ELF-1 (cell line): ENCODE data around the gene EDRF1.

Source experiments
- DNase-seq: peaks from one replicate; pipeline ENCODE4 v3.0.0-alpha.2; 2016; ENCODE audit warnings: low read depth, low spot score

EDRF1 gene

DNA sequence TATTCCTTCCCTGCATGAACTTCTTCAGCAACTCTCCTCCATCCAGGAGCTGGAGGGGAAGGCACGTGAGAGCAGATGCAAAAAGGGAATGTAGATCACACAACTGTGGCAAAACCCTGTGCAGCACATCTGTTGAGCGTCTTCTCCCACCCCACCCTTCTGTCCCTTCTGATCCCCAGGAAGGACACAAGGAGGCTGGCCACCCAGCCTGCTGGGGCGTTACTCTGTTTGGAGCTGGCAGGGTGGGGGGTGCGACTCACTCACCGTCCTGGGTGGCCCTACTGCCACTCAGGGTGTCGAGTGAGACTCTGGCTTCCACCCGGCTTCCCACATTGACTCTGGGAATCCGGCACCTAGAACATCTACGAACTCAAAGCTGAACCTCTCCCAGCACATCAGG is 66.3 kb downstream of the EDRF1 start:
- DNase-seq = no peak

DNA sequence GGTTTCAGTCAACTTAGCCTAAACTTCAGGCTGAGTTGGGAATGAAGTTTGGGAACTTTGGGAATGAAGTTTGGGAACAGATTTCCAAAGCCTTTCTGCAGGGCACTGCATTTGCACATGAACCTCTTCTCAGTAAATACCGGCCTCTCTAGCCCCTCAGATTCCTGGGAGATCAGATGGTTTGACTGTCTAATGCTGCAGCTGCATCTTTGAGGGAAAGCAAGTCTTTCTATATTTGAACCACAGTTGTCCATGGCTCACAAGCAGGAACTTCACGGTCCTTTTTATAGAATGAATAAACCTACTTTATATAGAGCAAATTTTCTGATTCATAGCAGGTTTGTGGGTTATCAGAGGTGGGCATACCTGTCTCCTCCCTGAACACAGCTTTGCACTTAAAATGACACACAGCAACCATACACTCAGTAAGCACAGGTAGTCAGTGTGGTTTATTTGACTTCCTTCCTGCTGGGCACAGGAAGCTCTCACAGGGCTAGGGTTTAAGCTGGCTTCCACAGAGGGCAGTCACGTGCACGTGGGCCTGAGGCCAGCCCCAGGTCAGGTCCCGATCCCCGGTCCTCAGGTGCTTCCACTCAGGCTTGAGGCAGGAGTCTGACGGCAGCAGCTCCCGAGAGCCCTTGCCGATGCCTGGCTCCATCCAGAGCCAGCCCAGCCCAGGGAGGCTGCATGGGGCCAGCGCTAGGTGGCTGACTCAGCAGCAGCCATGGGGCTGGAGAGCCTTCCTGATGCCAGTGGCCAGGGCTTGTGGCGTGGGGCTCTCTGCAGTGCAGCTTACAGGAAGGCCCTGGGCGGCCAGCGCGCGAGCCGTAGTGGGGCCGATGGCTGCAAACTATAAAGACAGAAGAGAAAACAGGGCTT is 68.9 kb downstream of the EDRF1 start:
- no peak for DNase-seq

DNA sequence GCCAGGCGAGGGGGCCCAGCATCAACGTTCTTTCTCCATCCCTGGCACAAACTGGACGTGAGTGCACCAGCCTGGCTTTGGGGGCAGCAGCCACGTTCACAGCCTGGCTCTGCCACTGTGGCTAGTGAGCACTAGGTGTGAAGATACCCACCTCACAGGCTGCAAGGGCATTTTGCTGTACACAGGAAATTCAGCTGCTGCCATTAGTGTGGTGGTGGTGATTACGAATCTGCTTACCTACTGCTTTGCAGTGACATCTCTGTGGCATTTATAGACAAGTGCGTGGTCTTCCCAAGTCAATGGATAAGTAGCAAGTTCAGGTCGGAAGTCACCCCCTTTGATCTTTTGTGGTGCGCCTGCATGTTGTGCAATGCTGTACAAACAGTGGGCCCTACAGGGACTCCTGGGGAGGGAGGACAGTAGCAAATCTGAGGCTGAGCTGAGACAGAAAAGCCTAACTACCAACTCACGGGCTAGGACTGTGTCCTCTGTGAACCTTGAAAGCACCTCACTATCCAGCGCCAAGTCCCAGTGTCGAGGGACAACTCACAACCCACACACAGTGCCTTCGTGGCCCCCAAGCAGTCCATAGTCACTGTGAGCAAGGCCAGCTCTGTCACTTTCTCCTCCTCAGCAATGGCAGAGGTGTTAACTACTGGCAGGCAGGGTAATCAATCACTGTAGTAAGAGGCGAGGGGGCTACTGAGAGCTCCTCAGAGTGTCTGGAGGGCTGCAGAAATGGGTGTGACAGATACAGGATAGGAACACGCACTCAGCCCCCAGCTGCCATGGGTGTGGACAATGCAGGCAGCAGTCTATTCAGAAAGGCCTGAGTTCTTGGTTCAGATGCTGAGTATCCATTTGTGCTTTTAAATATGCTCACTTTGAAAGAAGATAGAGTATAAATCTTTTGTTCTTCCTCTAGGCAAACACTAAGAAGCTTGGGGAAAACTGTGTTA is 73.1 kb downstream of the EDRF1 start:
- DNase-seq = no peak

DNA sequence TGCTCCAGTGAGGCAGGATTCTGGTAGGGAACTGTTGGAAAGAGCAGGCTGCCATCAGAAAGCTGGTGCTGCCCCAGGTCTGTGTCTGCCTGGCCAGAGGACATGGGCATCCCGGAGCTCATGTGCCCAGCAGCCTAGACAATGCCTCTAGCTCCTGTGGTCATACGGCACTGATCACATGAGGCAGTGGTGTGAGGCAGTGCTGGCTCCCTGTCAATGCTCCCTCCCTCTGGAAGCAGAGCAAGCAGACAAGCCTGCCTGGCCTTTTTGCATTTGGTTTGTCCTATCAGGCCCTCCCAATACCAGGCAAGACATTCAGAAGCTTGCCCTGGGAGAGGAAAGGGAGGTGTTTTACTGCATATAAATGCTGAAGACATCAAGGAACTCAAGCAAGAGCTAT is 75.6 kb downstream of the EDRF1 start:
- DNase-seq = no peak

DNA sequence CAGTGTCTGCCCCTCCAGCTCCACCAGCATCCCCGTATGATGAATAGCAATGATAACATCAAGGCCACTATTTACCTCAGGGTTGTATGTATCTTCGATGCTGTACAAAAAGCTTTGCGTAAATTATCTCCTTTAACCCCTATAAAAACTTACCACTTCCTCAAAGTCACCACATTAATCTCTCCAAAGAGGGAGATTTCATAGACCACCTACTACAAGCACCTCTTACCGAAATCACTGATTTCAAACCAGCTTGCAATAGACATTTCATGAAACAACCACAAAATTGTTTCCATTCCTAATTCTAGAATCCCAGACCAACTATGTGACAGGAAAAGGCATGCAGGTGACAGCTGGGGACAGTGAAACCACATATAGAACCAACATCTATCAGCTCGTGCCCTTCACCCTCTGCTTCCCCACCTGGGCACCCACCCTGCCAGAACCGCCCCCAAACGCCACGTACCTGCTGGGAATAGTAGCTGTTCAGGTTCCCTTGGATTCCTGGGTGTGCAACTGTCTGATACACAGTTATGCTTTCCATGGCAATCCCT is 76.2 kb downstream of the EDRF1 start:
- DNase-seq = no peak

DNA sequence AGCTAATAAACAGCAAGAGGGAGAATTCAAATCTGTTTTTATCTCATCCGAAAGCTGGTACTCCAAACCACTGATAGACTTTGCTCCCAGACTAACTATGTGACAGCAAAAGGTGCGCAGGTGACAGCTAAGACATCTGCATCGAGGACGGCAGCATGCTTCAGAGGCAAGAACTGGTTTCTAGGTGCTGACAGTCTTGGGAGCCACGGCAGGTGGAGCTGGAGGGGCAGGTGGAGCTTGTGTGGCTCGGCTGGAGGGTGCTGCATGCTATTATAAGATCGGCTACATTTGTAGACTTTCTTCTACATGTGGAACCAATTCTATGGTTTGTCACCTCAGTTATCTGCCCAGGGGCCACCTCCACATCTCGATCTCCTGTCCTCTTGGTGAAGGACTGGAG is 77.9 kb downstream of the EDRF1 start:
- no peak for DNase-seq

DNA sequence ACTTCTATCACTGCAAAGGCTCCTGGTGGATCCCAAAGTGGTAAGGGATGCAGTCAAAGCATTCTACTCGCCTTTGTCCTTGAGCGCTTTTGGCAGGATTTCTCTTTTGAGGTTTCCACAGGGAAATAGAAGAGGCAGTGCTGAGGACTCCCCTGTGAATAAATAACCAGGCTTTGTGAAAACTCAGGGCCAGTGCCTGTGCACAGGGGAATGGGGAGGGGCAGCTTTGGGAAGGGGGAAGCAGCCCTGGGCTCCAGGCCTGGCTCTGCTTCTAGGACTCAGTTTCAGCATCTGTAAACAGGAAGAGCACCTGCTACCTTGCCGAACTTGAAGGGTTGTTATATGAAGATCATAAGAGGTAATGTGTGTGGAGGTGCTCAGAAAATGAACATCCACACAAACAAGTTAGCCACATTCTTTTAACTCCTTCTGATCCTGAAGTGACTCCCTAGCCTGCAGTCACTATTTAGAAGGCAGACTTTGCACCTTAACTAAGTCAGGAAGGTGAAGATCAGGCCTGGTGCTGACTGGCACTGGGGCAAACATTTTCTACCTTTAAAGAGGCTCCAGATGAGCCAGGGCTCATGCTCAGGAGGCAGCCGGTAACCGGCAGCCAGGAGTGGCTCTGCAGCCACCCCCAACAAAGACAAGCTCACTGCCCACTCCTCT is 78.6 kb downstream of the EDRF1 start:
- DNase-seq = no peak

DNA sequence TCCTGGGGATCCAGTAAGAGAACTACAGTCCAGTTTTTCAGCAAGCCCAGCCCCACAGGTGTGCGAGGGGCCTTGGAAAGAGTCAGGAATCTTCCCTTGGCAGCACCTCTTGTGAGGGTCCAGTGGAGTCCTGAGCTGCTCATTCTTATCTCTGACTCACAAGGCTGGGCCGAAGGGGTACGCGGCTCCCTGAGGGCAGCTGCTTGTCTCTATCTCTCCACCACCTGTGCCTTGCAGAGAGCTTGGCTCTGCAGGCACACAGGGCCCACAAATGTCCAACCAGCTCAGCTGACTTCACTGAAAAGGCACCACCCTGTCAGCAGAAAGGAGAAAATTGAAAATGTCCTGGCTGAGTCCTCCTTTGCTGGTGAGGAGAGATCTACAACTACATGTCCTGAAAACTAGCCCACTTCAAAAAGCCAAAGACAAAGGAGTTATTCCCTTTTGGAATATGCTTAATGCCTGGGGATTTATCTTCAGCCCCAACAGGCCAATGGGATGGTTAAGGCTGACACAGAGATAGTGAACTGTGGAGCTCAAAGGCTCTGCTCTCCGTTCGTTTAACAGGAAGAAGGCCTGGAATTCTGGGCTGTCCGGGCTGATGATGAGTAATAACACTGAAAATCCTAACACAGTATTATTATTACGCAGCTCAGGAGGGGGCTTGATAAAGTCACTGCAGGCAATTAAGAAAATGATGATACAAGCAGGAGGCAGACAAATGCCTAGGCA is 80.1 kb downstream of the EDRF1 start:
- DNase-seq = no peak

DNA sequence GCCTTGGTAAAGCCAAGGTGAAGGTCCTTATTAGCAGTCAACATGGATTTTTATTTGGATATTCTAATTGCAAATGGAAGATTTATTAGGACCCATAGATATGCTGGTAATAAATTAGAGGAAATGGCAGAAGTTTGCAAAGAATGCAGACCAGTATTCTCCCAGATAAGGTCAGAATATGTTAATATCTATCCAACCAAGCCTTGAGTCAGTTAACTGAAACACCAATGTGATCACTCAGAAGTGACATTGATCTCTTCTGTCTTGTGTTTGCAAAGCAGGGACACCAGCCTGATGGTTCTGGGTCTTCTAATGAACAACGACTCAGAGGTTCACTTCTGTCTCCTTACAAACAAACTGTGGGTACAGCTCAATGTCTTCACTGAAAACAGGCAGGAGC is 82.1 kb downstream of the EDRF1 start:
- DNase-seq = no peak

DNA sequence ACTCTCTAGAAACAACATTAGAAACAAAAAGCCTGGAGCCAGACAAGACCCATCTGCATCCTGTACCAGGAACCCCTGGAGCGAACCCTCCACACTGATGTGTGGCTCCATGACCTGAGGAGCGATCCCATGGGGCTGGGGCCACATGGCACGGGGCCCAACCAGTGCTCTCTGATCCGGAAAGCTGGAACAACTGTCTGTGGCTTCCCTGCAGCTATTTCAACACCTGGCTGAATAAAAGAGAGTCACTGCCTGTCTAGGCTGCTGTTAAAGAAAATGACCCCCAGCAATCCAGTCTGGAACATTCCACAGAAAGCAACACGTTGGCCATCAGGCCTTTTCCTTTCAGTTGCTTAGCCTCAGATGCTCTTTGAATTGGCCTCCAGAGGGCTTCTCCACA is 82.6 kb downstream of the EDRF1 start:
- DNase-seq = no peak

DNA sequence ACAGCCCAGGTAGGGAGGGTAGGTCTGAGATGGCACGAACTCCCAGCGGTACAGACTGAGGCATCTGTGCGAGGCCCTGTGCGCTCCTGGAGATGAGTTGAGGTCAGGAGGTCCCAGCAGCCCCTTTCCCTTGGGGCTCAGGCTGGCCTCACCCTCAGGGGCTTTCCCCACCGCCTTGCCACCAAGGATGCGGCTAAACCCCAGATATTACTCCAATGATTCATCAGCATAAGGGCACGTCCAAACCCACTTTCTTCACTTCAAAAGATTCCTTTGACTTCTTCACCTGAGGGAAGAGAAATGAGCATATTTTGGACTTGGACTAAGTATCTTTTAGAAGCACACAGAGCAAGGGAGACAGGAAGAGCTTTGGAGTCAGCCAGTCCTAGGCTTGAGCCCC is 83.2 kb downstream of the EDRF1 start:
- DNase-seq = no peak

DNA sequence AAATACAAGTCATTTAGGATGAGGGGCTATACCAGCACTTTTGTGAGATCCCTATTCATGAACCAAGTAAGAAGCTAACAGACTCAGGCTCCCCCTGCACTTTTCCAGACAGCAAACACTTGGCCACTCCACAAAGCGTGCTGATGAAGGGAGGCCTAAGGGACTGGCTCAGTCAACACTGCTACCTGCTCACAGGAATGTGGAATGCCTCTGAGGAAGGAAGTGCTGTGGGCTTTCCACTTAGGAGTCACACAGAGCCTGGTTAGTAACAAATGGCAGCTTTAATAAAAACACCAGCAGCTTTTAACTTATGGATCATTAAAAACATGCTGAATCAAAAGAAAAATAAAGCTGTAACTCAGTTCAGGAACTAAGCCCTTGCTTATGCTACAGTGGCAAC is 88.5 kb downstream of the EDRF1 start:
- no peak for DNase-seq

DNA sequence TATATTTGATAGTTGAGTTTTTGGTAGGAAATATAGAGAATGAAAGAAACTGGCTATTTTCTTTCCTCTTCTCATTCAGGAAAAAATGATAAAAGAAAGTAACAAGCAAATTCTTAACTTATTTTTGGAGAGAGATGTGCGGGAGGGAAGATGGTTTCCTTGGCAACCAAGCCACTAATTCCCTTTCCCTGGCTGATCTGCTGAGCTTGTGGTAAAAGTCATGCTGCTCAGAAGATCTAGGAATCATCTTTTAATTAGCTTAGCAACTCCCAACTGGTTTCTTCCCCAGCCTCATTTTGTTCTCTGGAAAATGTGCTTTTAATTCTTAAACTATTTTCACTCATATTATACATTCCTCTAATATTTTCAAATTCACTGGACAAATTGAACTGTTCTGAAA is 91.7 kb downstream of the EDRF1 start:
- DNase-seq = no peak

DNA sequence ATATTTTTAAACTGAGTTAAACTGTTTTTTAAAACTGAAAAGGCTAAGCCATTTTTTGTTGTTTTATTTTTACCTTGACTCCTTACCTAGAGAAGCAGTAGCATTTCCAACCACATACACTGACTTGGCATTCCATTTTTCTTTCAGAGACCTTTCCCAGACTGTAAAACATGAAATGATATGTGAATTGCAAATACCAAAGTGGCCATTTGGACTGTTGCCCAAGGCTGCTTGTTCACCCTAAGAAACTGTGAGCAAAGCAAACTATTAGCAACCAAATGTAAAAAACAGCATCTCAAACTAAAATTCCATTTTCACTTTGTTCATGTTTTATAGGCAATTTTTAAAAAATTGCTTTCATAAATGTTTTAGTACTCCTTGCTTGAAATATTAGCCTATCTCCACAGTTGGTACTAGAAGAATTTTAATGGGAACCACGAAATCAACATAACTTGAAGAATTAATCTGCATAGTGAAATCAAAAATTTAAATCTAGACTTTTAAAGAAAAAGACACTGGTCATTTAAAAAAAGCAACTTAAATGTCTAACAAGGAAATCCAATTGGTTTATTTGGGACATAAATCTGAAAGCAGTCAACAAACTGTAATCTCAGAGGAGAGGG is 92.7 kb downstream of the EDRF1 start:
- DNase-seq = no peak
